ENCODE measurements around the gene PCDHGC5.

The PCDHGC5 gene

GRCh38 chr5:141490771-141491170 is 1.9 kb downstream of the PCDHGC5 start:
- DNase-seq (ENCODE audit: low read depth, low spot score): no peak

- no peak for DNase-seq (ENCODE audit: low read depth, low spot score)
Observed at GRCh38 chr5:141491323-141492167, 2.7 kb downstream of the PCDHGC5 start.

- no peak for DNase-seq (ENCODE audit: low read depth, low spot score)
Observed at GRCh38 chr5:141492168-141492885, 3.4 kb downstream of the PCDHGC5 start.

- no peak for DNase-seq (ENCODE audit: low read depth, low spot score)
Observed at GRCh38 chr5:141493500-141494422, 4.9 kb downstream of the PCDHGC5 start.

GRCh38 chr5:141494761-141495452 is 6.0 kb downstream of the PCDHGC5 start:
- DNase-seq (ENCODE audit: low read depth, low spot score): no peak

GRCh38 chr5:141495453-141495811 is 6.6 kb downstream of the PCDHGC5 start:
- no peak for DNase-seq (ENCODE audit: low read depth, low spot score)

- peak; percentile 74 for DNase-seq (ENCODE audit: low read depth, low spot score)
Observed at GRCh38 chr5:141496038-141496437, 7.2 kb downstream of the PCDHGC5 start.

- no peak for DNase-seq (ENCODE audit: low read depth, low spot score)
Observed at GRCh38 chr5:141501761-141502160, 12.9 kb downstream of the PCDHGC5 start.

GRCh38 chr5:141503681-141504080 is 14.8 kb downstream of the PCDHGC5 start:
- DNase-seq (ENCODE audit: low read depth, low spot score): no peak

- DNase-seq (ENCODE audit: low read depth, low spot score): no peak
Observed at GRCh38 chr5:141504216-141504615, 15.3 kb downstream of the PCDHGC5 start.

GRCh38 chr5:141506381-141507155 is 17.7 kb downstream of the PCDHGC5 start:
- DNase-seq (ENCODE audit: low read depth, low spot score): no peak

GRCh38 chr5:141507387-141508091 is 18.7 kb downstream of the PCDHGC5 start:
- DNase-seq (ENCODE audit: low read depth, low spot score): peak; percentile 69

GRCh38 chr5:141508440-141508797 is 19.5 kb downstream of the PCDHGC5 start:
- no peak for DNase-seq (ENCODE audit: low read depth, low spot score)

GRCh38 chr5:141508798-141509611 is 20.1 kb downstream of the PCDHGC5 start:
- peak; percentile 84 for DNase-seq (ENCODE audit: low read depth, low spot score)

- DNase-seq (ENCODE audit: low read depth, low spot score): no peak
Observed at GRCh38 chr5:141510160-141510559, 21.3 kb downstream of the PCDHGC5 start.

- DNase-seq (ENCODE audit: low read depth, low spot score): no peak
Observed at GRCh38 chr5:141510850-141511601, 22.1 kb downstream of the PCDHGC5 start.

GRCh38 chr5:141511771-141512325 is 23.0 kb downstream of the PCDHGC5 start:
- DNase-seq (ENCODE audit: low read depth, low spot score): no peak

GRCh38 chr5:141512390-141512910 is 23.6 kb downstream of the PCDHGC5 start:
- no peak for DNase-seq (ENCODE audit: low read depth, low spot score)

Measured in brain pericyte (primary cell).